GM23338 (cell line): ENCODE results near the gene NOS2.

Source experiments
- CREB1 ChIP-seq: fragments of 250-450 bp; sonication (Bioruptor Pico); IDR thresholded peaks from 2 replicates; pipeline ENCODE4 v1.5.0; 2020; ENCODE audit warnings: low read depth, mild to moderate bottlenecking, moderate library complexity
- CTCF ChIP-seq, 2 experiments: fragments of 200-600 bp in 1 of 2; sonication (generic) in 1 of 2; conservative IDR thresholded peaks; 2 replicates each; pipeline versions ENCODE4 v1.5.1 to v1.6.1; 2016 to 2017; ENCODE audit warnings: antibody characterized with exemption in 2 of 2, low read depth in 2 of 2, mild to moderate bottlenecking in 2 of 2, moderate library complexity in 1 of 2
- EZH2 ChIP-seq: fragments of 200-600 bp; sonication (generic); IDR thresholded peaks from one replicate; pipeline ENCODE4 v1.8.0; 2017; ENCODE audit warnings: antibody characterized with exemption, mild to moderate bottlenecking, low read depth; ENCODE audit not compliant: unreplicated experiment
- POLR2AphosphoS5 ChIP-seq: IDR thresholded peaks from 2 replicates; pipeline ENCODE4 v1.6.1; 2016; ENCODE audit warnings: antibody characterized with exemption, low read depth

GRCh38 chr17:27804113-27804512, 3.8 kb upstream of the NOS2 start:
- peak in 1 of 2 experiments; percentile 20; a peak in 2 of 4 replicates for TF ChIP-seq CTCF (conservative IDR thresholded peaks at IDR 0.05; ENCODE audit: low read depth in 2 of 2)
- no peak for TF ChIP-seq EZH2
- TF ChIP-seq CREB1 (CRISPR knock-in tag), result no peak
- no peak for TF ChIP-seq POLR2AphosphoS5
